Measurements from ENCODE around the gene STMN3.

DNA sequence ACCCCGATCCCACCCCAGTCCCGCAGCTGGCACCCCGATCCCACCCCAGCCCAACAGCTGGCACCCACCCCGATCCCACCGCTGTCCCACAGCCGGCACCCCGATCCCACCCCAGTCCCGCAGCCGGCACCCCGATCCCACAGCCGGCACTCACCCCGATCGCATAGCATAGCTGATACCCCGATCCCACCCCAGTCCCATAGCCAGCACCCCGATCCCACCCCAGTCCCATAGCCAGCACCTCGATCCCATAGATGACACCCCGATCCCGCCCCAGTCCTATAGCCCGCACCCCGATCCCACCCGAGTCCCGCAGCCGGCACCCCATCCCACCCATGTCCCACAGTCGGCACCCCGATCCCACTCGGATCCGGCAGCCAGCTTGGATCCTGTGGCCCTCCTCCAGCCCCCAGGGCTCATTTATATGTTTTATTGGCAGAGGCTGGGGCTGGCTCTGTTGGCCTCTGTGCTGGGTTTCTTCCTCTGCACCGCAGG is 25.4 kb downstream of the STMN3 start:
- no peak for TF ChIP-seq NR2C2 (CRISPR knock-in tag; IDR thresholded peaks at IDR 0.05)
- TF ChIP-seq ELF4 (CRISPR knock-in tag; IDR thresholded peaks at IDR 0.05; ENCODE audit: low read depth): no peak
- no peak for TF ChIP-seq ATF1 (CRISPR knock-in tag; IDR thresholded peaks at IDR 0.05)
- TF ChIP-seq FOXJ3 (CRISPR knock-in tag; IDR thresholded peaks at IDR 0.05; ENCODE audit: borderline replicate concordance): no peak
- TF ChIP-seq, protein P1, sequence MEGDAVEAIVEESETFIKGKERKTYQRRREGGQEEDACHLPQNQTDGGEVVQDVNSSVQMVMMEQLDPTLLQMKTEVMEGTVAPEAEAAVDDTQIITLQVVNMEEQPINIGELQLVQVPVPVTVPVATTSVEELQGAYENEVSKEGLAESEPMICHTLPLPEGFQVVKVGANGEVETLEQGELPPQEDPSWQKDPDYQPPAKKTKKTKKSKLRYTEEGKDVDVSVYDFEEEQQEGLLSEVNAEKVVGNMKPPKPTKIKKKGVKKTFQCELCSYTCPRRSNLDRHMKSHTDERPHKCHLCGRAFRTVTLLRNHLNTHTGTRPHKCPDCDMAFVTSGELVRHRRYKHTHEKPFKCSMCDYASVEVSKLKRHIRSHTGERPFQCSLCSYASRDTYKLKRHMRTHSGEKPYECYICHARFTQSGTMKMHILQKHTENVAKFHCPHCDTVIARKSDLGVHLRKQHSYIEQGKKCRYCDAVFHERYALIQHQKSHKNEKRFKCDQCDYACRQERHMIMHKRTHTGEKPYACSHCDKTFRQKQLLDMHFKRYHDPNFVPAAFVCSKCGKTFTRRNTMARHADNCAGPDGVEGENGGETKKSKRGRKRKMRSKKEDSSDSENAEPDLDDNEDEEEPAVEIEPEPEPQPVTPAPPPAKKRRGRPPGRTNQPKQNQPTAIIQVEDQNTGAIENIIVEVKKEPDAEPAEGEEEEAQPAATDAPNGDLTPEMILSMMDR (IDR thresholded peaks at IDR 0.05): no peak
- TF ChIP-seq NR3C1 (CRISPR knock-in tag; conservative IDR thresholded peaks at IDR 0.05; ENCODE audit: low read depth): no peak
- TF ChIP-seq, protein P2, sequence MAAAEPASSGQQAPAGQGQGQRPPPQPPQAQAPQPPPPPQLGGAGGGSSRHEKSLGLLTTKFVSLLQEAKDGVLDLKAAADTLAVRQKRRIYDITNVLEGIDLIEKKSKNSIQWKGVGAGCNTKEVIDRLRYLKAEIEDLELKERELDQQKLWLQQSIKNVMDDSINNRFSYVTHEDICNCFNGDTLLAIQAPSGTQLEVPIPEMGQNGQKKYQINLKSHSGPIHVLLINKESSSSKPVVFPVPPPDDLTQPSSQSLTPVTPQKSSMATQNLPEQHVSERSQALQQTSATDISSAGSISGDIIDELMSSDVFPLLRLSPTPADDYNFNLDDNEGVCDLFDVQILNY (CRISPR knock-in tag; IDR thresholded peaks at IDR 0.05): no peak
- TF ChIP-seq NR1H2 (CRISPR knock-in tag; IDR thresholded peaks at IDR 0.05): no peak
- no peak for TF ChIP-seq IRF2 (CRISPR knock-in tag; IDR thresholded peaks at IDR 0.05; ENCODE audit: borderline replicate concordance, low read depth)

Data from WTC11 (cell line).